ENCODE results near the gene LRTM2.
"Not testable (repeated sequence)": the region's sequence is repeated elsewhere in the genome, so short reads cannot be mapped to it uniquely, and the experiment has no call there.

Gene LRTM2

DNA sequence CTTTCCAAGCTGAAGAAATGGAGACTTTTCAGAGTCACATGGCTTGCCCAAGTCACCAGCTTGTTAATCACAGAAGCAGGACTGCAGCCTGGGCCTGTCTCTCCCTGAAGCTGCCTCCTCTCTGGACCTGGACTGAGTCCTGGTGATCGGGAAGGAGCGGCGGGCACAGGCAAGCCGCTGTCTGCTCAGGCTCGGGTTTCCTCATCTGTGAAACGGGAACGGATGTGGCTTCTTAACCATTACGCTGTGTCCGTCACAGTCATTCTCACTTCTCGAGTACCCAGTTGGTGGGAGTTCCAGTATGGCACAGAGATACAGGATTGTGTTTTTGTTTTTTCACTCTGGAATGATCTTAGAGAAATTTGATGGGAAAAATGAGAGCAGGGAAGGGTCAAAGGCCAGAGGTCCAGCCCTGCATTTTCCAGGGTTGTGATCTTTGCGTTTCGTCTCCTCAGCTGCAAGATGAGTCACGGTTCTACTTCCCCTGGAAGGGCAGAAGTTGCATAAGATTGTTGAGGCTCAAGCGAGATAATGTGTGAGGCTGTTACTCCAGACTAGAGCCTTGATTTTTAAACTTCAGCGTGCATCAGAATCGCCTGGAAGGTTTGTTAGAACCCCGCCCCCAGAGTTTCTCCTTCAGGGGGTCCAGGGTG, 7.6 kb upstream of the LRTM2 start:
- peak; percentile 63 for DNase-seq

DNA sequence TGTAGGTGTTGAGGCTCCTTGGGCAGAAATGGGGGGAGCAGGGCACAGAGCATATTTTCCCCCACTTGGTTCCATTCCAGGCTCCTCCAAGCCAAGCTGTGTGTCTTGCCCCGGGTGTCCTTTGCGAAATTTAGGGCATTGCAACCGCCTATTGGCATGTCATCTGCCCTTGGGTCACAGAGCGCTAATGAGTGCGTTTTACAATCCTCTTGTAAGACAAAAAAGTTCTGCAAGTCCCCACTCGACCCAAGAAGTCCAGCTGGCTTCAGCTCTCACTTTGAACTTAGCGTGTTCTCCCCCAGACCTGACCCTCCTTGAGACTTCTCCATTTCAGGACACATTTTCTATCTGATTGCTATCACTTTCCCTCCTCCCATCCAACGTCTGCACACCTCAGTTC, 6.1 kb upstream of the LRTM2 start:
- DNase-seq: no peak

DNA sequence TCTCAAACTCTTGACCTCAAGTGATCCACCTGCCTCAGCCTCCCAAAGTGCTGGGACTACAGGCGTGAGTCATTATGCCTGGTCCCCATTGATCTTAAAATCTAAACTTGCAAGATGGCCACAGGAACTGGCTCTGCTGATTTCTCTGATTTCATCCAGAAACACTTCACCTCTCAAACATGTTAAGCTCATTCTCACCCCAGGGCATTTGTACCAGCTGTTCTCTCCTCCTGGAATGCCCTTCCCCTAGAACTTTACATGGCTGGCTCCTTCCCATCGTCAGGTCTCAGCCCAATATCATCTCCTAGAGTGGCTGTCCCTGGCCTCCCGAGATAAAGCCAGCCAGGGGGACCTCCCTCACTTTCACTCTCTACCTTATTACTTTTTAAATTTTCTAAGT, 5.3 kb upstream of the LRTM2 start:
- DNase-seq: no peak

DNA sequence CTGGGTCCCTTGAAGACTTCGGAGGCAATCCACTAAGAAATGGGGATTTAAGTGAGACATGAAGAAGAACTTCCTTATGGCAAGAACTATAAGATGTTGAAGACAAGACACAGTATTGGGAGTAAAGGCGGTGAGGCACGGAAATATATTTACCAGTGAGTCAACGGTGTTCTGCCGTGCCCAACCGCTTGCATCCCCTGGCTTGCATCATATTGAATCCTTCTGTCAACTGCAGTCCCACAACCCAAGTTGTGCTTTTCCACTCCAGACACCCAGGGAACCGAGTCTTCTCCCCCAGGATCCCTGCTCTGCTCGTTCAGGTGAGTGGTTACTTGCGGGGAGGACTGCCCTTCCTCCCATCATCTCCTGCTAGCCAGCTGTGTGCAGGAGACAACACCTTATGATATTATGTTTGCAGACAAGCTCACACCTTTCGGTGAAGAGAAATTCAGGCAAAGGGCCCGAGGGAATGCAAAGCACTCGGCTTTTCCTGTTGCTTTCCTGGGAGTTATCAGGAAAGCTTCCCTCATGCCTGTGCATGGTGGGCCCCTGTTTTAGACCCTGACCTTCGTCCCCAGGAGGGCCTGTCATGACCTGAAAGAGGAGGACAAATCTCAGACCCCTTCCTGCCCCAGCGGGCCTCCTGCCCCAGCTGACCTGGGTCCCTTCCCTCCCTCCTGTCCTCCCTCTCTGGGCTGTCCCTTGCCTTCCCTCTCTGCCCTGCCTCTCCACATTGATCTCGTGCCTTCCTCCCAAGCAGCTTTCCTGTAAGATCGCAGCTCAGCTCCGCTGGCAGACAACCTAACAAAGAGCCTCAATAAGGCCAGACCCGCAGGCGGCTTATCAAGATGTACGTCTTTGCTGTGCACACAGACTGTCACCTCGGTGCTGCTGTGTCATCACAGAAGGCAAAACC, 4.3 kb upstream of the LRTM2 start:
- no peak for DNase-seq

DNA sequence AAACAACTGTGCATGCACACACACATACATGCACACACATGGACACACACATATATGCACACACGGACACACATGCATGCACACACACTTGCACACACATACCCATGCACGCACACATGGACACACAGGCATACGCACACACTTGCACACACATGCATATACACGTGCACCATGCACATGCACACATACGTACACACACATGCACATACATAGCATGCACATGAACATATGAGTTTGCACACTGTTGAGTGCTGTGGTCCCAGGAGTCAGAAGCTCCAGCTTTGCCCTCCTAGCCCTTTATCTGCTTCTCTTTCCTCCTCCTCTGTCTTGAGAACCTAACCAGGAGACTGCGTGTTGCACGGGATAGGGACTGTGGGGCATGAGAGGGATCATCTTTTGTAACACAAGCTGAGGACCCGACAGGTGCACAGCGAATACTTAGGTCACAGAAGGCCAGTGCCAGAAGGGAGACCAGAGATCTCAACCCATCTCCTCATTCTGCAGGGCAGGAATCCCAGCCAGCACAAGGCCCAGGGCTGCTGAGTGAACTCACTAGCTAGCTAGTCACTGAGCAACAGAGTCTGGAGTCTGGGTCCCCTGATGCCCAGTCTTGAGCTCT, 3.5 kb upstream of the LRTM2 start:
- DNase-seq: no peak

DNA sequence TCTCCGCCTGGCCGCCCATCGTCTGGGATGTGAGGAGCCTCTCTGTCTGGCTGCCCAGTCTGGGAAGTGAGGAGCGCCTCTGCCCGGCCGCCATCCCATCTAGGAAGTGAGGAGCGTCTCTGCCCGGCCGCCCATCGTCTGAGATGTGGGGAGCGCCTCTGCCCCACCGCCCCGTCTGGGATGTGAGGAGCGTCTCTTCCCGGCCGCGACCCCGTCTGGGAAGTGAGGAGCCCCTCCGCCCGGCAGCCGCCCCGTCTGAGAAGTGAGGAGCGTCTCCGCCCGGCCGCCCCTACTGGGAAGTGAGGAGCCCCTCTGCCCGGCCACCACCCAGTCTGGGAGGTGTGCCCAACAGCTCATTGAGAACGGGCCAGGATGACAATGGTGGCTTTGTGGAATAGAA, 2.4 kb upstream of the LRTM2 start:
- not testable (repeated sequence) for DNase-seq

DNA sequence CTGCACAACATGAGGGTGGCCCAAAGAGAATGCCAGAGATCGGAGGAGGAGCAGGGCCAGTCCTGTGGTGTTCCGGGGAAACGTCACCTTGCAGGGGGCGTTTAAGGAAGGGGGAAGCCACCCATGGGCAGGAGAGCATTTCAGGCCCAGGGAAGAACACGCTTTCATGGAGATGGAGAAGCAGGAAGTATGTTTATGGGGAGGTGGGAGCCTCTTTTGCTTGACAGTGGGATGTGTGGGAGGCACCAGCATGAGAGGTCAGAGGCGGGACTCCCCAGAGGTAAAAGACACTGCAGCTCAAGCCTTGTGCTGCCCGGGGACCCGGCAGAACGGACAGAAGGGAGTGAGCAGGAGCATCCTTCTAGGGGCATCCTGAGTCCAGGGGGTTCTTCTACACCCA, 1.3 kb upstream of the LRTM2 start:
- no peak for DNase-seq

DNA sequence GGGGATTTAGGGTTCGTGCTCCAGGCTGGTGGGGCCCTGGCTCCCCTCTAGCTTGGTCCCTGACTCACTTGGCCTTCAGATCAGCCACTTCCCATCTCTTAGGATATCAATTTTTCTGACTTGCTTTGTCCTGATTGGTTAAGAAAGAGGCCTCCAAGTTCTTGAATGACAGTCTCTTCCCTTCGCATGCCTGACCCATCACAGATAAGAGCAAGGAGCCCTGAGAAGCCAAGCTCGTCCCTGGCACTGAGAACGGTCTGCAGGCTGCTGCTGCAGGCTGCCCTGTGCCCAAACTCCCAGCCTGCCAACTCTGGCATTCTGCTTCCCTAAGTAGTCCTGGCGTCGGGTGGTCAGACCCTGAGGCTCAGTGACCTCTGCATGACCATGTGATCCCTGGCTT, 794 bp upstream of the LRTM2 start:
- DNase-seq: no peak

DNA sequence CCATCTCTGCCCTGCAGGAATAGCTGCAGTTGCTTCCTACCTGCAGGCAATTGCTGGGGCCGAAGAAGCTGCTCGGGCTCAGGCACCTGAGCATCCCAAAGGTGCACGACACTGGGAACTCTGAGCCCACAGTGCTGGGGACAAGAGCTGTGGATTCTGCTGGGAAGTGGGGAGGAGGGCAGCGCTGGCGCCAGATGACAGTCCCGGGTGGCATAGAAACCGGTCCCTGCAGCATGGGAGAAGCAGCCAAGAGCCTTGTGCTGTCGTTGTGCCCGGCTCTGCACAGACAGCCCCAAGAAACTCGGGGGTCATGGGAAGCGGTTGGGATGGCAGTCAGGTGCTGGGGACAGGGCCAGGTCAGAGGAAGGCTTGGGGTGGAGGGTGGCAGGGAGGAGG, 529 bp downstream of the LRTM2 start:
- no peak for DNase-seq

DNA sequence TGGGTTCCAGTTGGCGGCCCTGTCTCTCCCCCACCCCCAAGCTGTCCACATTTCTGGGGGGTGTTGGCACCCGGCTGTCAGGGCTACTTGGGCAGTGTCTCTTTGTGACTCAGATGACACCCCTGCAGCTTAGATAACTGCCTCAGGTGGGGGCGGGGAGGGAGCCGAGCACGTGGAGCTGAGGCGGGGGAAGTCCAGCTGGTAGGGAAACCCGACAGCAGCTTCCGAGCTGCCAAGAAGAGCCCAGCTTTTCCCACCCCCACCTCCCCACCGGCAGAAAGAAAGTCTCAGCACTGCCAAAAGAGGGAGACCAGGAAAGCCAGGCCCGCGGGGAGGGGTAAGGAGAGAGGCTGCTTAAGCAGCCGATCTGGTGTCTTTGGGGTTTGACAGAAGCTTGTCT, 1.4 kb downstream of the LRTM2 start:
- no peak for DNase-seq

DNA sequence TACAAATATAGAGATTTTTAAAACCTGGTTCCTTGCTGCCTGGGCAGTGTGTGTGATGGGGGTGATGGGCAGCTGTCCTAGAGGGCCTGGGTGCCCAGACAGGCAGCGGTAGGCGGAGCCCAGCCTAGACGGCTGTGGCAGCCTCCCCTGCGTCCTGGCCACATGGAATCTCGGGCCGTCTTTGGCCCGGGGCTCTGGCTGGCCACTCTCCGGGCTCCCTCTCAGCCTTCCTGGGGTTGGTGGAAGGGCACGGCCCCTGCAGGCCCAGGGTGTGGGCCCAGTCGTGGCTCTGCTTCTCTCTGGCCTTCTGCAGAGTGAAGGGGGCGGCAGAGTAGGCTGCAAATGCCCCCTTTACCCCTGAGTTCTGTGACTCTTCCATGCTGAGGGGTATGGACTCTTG, 2.3 kb downstream of the LRTM2 start:
- no peak for DNase-seq

DNA sequence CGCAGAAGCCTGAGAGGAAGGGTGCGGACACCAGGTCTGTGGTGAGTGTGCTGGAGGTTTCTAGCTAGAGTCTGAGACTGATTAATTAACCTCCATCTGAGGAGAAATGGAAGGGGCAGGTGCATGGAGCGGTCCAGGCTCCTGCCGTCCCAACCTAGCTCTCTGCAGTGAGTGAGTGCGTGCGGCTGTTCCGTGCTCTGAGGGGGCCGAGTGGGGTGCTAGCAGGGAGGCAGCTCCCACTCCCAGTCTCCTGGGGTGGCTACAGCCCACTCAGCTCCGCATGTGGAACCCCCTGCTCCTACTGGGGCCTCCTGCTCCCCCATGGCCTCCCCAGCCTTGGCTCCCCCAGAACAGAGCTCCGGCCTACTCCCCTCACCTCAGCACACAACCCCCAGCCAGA, 2.9 kb downstream of the LRTM2 start:
- DNase-seq: no peak

DNA sequence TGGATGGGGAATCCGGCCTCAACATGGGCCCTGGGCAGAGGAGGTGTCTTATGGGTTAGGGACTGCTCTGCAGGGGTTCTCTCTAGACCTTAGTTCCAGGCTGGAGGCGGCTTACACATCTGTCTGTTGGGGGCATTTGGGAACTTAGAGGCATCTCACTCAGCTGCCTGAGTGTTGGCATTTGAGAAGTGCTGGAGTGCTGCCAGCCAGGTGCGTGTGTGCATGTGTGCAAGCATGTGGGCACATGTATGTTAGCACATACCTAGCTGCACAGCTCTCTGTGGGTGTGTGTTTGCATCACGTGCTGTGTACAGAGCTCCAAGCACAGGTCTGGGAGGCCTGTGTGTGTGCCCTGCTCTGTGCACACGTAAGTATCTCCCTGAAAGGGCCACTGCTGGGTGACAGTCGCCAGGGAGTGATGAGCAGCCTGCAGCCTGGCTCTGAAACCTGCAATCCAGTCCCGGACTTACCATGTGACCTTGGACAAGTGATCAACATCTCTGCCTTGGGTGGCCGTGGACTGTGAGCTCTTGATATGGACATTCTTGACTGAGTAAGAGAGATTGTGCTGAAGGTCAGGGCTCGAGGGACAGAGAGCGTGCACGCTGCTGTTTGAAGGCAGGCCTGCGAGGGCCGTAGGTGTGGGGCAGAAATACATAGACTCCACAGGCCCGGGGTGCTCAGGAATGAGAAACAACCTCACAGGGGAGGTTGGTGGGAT, 5.2 kb downstream of the LRTM2 start:
- no peak for DNase-seq

DNA sequence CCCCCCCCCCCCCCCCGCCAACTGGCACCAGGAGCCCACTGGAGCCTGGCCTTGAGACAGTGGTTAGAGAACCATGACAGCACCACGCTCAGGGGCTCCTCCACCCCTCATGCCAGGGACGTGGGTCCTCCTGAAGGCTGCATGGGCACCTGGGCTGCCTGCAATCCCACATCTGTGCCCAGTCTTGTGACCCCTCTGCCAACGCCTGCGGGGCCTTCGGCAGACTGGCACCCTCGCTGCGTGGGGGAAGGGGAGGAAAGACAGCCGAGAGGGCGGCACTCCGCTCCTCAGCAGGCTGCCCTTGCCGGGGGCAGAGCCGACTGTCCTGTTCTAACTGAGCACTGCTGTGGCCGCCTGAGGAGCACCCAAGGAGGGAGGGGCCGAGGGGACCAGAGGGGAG, 6.0 kb downstream of the LRTM2 start:
- DNase-seq: no peak

DNA sequence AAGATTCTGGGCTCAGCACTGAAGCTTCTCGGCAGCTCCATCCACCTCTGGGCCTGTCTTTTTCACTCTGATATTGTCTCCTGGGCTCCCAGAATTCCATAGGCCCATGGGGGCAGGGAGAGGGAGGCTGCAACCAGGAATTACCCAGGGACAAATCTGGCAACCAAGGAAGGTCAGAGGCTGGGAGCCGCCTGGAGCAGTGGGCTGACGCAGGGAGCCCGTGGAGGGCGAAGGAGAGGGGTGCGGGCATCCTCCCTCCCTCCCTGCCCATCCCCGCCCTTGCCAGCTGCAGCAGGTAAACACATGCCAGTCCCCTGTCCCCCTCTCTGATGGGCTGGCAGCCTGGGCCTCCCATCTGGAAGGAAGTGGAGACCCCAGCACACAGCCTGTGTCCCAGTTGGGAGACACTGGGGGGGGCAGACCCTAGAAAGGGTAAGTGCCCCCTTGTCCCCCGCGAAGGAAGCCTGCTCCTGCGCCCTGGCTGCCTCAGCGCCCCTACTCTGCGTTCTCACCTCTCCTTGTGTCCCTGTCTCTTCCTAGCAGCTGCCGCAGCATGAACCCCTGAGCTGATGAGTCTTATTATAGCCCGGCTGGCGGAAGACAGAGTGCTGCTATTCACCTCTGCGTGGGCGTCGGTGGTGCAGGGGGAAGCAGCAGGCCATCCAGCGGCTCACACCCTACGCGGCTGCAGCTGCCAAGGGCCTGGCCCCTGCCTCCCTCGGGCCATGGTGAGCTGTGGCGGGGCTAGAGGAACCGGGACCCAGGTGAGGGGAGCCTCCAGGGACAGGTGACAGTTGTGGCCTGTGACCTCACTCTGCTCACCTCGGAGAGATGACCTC, 6.7 kb downstream of the LRTM2 start:
- DNase-seq: no peak

DNA sequence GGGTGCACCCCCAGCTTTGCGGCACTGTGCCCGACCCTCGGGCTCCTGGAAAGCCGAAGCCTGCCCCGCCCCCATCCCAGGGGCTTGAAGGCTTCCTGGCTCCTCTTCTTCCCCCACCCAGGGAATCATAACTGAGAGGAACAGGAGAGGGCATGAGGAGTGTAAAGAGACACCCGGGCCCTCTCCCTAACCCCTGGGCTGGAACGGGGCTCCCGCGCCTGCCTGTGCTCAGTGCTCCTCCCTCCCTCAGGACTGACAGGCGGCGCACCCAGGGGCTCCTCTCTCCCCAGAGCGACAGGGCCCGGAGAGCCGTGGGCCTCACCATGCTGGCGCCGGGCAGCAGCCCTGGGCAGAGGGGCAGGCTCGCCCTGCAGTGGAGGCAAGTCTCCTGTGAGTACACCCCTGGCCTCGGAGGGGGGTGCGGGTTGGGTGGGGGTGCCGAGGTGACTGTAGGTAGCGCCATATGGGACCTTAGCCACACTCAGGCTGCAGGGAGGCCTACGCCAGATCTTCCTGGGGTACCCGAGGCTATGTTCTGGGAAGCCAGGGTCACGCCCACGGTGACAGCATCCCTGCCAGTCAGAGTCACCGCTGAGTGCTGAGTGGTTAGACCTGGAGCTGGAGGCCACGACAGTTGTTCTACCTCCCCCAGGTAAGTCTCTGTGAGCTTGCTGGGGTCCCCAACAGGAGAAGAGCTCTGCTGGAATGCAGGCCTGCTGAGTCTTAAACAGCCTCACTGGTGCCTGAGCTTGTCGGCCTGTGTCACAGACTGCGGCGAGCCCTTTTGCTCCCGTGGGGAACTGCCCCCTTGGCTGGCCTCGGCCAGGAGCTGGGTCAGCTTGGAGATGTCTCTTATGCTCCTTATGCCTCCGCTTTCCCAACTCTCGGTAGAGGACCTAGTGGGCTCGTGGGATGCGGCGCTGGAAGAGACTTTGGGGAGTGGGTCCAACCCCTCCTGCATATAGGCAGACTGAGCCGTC, 7.8 kb downstream of the LRTM2 start:
- no peak for DNase-seq

DNA sequence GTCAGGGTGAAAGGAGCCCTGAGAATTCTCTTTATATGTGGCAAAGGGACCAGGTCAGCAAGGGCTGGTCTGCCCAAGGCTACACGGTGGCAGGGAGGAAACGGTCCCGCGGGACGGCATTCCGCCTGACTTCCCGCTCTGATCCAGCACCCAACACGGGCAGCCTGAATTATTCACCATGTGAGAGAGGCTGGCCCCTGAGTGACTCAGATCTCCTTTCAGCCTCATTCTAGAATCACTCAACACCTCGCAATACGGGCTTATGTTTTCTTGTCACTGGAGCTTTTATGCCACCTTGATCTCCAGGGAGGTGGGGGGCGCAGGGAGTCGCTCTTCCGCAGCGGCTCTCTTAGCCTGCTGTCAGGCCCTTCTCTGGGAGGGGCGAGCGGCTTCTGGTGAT, 8.5 kb downstream of the LRTM2 start:
- no peak for DNase-seq

DNA sequence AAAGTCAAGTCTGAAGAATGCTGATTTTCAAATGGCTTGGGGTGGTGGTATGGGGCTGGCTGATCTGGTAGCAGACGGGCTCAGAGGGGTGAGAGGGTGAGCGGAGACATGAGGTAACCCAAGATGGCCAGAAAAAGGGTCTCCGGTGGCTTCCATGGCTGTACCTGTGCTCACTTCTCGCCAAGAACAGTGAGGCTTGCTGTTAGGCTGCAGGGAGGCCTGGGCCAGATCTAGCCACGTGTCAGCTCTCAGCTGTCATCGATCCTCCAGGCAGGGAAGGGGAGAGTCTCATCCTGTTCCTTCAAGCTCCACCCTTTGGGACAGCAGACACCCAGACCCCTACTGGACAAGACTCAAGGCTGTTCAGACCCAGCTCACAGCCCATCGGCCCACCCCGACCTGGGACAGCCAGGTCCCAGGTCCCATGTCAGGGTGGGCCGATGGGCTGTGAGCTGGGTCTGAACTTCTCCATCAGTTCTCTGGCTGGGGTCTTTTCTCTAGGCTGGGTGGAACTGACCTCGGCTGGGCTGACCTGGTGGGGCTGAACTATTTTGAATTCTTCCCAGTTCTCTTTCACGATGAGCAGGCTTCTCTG, 9.0 kb downstream of the LRTM2 start:
- DNase-seq: no peak

DNA sequence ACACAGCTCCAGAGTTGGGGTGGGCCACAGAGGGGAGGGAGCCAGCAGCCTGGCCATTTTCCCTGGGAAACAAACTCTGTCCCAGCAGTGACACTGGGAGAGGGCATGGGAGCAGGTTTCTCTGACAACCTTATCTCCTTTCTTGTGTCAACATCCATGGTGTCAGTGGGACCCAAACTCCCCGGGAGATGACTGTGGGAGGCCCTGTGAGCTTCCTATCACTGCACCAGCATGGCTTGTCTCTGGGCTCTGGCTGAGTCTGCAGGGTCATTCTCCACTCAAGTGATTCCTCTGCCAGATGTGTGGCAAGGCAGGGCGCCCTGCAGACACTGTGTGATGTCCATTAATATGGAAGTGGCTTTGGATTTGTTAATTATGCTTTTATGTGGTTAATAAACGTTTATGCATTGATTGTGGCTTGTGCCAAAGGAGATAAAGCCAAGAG, 10.1 kb downstream of the LRTM2 start:
- DNase-seq: no peak
